ENCODE results near the gene NMNAT2.

NMNAT2 gene

GRCh38 chr1:183199304-183199703, 218.9 kb downstream of the NMNAT2 start:
- H3K4me3 ChIP-seq (ENCODE audit: low read depth, low read length) = no peak overlapping the region
- no peak for DNase-seq (ENCODE audit: low read depth)
- TF ChIP-seq POLR2A (IDR thresholded peaks at IDR 0.05; ENCODE audit: extremely low read depth, insufficient read length) (no peak), MAX (IDR thresholded peaks at IDR 0.05; ENCODE audit: low read depth, low read length) (no peak), MYC (IDR thresholded peaks at IDR 0.05; ENCODE audit: low read depth, low read length) (no peak), CTCF (IDR thresholded peaks at IDR 0.05; ENCODE audit: low read depth, low read length) (no peak)

- TF ChIP-seq CTCF (IDR thresholded peaks at IDR 0.05; ENCODE audit: low read depth, low read length) (no peak), MAX (IDR thresholded peaks at IDR 0.05; ENCODE audit: low read depth, low read length) (no peak), POLR2A (IDR thresholded peaks at IDR 0.05; ENCODE audit: extremely low read depth, insufficient read length) (no peak), MYC (IDR thresholded peaks at IDR 0.05; ENCODE audit: low read depth, low read length) (no peak)
- DNase-seq (ENCODE audit: low read depth) = peak; percentile 22
Observed at GRCh38 chr1:183198463-183198862, 219.7 kb downstream of the NMNAT2 start.

More at GRCh38 chr1:183198463-183198862, 219.7 kb downstream of the NMNAT2 start:
- H3K4me3 ChIP-seq (ENCODE audit: low read depth, low read length) = no peak overlapping the region
